GM21515 (cell line): ENCODE data around the gene EXOC6B.

Source experiments
- ATAC-seq: cut with Tn5 transposase; IDR thresholded peaks from one replicate; pipeline ENCODE4 v1.9.1; 2021; ENCODE audit not compliant: unreplicated experiment

EXOC6B gene

DNA sequence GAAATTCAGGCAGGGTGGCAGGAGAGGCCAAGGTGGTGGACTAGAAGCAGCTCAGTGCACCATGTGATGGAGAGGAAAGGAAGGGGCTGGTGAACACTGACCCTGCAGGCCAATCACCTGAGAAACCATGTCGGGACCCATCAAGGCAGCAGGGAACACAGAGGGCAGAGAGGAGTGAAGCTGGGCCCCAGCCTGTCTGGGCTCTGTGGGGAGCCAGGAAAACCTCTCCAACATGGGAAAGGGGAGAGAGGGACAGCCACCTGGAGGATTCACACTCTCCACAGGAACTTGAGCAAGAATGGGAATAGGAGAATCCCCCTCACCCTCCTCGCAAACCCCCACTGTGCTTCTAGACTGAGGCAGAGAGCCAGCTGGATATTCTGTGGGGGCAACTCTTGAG lies 592.6 kb downstream of the EXOC6B start:
- no peak for ATAC-seq

DNA sequence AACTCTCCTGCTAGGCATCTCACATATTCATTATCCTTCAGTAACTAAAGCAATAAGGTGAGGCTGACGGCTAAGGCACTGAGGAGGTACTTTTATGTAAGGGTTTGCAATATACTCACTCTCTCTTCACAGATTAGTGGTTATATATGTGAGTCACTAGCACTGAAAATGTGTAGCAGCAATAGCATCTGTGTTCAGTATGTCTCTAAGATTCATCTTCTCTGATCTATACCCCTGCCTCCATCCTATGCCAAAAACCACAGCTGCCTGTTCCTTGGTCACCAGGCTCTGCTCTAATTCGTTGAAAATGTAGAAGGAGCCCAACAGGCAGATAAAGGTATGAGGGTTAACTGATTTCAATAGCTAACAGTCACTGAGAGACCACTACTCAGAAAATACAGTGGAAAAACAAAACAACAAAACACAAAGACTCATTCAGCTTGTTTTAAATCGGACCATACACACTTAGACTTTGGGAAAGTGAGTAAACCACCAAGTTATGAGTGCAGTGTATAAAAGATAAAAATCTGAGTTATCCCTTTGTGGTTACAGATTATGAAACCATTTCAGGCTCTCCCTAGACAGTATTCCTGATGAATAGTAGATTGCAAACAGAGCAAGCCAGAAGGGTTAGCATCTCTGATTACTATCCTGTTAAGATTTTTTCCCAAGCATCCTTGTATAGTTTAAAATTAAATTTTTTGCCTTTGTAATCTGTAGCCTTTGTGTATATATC lies 602.8 kb downstream of the EXOC6B start:
- no peak for ATAC-seq

DNA sequence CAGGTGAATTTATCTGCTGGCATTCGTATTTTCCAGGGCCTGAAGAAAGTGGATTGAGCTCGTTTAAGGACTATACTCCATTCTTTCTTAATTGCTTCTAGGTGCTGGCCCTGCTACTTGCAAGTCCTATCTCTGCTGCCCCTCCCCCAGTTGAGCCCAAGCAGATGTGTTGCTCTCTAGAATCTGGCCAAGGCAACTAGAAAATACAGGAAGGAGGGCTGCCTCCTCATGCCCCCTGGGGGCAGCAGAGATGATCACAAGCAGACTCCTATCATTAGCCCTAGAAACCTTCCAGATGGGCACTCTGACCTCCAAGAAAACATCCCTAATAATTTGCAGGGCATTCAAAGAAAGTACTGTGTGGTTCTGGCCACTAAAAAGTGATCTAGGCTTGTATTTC lies 605.7 kb downstream of the EXOC6B start:
- ATAC-seq: no peak

DNA sequence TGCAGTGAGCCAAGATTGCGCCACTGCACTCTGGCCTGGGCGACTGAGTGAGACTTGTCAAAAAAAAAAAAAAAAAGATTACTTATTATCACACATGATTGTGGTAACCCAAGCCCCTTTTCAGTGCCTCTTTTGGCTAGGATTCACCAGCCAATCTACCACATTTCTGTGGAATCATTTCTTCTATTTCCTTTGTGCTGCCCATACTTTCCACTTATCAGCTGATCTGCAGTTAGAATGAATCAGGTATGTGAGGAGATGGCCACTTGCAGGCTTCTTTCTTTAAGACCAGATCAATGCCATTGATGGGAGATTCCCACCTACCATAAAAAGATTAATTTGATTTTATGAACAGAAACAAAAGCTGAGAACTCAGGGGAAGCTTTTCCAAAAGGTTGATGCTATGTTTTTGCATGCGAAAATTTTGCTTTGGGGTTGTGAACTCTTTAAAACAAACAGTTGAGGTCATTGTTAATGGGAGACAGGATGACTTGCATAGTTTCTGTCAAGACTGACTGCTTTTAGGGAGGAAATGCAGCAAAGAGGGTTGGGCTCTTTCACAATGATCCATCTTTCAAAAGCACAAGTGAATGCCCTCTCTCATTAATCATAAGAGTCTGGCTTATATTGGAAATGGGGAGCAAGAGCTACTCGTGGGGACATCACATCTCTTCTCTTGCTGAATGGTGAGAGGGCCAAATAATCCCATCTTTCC lies 611.2 kb downstream of the EXOC6B start:
- no peak for ATAC-seq

DNA sequence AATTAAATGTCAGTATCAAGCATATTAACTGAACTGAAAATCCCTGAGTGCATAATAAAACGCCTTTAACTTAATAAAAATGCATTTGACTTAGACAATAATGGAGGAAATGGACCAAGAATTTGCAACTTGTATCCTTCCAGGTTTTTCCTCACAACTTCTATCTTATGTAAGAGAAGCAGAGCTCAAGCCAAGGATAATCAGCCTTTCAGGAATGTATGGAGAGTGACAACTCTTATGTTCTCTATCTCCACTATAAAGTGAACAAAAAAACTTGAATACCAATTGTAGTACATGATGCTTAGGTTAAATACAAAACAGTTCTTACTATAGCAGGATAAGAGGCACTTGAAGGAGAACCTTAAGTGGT lies 613.4 kb downstream of the EXOC6B start:
- ATAC-seq: no peak

DNA sequence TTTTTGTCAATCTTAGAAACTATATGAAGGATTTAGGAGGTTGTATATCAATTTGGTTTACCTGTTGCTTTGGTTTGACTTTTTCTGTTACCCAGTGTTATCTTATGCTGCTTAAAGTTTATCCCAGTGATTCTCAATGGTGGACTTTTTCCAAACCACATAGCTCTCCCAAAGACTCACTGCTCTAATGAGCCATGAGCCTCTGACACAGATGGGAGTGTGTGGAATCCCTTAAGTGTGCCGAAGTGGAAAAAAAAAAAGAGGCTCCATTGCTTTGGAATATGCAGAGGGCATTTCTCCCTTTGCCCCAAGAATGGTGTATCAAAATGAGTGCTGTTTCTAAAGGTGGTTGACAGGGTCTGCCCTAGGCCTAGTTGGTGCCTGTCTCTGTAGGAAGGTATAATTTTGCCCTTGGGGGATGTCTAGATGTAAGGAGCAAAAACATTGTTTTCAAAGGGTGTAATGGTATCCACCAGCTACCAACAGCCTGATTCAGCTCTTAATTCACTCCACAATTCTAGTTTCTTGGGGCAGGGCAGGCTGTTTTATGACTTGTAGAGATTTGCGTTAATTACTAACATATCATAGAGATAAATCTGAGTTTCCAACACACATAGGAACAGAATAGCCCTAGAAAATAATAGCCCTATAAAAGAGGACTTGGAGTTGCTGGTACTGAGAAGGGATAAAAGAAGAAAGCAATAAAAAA lies 613.9 kb downstream of the EXOC6B start:
- no peak for ATAC-seq

DNA sequence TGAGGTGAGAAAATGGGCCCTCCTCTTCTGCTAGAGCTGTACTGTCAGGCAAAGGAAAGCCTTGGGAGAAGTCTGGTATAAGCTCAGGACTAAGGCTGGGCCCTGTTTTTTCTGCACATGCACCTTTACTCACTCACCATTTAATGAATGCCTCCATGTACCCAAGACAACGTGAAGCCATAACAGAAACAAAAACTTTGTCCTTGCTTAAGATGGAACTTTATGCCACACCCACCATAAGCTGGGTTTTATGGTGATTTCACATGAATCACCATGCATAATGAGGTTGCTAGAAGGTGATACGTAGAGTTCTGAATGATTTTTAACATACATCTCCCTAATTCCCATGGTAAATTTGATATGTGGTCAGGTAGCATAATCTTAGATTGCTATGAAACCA lies 614.5 kb downstream of the EXOC6B start:
- ATAC-seq: no peak

DNA sequence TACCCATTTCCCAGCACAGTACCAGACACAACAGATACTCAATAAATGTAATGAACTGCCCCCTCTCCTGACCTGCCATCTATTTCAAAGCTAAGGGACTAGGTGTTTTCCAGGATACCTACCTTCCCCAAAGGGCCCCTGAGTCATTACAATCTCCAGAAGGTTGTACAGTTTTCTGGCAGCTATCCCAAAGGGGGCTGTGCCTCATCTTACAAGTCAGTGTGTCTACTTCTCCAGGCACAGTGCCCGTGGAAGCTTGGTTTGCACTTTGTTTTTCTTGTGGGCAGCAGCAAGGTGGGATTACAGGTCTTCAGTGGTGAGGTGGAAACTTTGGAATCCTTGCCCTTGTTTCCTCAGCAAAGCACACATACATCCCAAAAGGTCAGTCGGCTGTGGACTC lies 615.4 kb downstream of the EXOC6B start:
- ATAC-seq: no peak

DNA sequence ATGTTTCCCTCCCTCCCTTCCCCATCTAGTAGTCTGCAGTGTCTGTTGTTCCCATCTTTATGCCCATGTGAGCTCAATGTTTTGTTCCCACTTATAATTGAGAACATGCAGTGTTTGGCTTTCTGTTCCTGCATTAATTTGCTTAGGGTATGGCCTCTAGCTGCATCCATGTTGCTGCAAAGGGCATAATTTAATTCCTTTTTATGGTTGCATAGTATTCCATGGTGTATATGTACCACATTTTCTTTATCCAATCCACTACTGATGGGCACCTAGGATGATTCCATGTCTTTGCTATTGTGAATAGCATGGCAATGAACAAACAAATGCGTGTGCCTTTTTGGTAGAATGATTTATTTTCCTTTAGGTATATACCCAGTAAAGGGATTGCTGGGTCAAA lies 617.6 kb downstream of the EXOC6B start:
- no peak for ATAC-seq

DNA sequence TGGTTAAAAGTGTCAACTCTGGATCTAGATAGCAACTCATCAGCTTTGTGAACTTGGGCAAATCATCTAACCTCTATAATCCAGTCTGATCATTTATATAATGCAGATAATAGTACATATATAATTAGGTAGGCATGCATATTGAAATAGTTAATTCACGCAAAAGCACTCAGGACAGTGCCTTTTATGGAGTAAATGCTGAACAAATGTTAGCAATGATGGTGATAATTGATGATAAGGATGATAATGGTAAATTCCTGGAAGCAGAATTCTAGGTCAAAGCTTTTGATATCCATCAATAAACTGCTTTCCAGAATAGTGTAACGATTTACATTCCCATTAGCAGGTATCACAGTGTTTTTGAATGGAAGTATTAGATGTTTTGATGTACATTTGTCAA lies 618.5 kb downstream of the EXOC6B start:
- ATAC-seq: no peak

DNA sequence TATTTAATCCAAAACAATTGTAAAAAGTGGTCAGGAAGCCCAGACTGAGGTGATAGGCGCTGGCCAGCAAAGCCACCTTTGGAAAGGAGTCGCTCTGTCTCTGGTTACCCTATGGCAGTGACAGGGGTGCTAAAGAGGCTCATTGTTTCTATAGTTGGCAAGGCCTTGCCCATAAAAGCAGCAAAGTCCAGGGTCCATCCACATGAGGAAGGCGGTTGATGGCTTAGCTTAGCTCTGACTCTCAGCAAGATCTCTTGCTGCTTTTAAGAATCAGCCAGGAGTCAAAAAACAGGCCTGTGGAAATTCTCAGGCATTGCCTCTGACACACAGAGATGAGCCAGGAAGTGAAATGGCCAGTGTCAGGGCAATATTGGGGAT lies 620.3 kb downstream of the EXOC6B start:
- no peak for ATAC-seq

DNA sequence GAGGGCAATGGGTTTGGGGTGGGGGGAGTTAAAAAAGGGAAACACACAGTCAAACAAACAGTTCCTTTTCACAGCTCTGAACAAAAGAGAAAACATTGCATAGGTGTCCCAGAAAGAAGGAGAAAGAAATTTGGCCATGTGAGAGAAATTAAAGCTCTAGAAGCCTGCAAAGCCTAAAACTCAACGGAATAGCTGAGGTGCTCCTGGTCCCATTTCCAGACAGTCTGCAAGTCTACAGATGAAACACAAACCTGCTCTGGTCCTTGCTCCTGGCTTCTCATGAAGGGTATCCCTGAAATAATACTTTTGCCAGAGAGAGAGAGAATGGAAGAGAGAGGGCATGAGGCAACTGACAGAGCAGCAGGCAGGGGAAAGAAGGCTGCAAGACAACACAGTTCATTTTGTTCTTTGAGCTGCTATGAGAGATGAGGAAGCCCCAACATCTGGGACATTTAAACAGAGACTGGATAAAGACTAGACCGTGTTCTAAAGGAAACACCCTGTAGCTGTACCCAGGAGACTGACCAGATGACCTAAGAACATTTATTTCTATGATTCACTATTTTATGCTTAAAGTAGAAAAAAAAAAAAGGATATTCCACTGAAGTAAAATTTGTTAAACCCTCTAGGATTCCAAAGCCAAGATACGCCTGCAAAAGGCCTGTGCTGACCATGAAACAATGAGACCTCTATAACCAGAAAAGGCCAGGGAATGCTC lies 620.9 kb downstream of the EXOC6B start:
- ATAC-seq: no peak

DNA sequence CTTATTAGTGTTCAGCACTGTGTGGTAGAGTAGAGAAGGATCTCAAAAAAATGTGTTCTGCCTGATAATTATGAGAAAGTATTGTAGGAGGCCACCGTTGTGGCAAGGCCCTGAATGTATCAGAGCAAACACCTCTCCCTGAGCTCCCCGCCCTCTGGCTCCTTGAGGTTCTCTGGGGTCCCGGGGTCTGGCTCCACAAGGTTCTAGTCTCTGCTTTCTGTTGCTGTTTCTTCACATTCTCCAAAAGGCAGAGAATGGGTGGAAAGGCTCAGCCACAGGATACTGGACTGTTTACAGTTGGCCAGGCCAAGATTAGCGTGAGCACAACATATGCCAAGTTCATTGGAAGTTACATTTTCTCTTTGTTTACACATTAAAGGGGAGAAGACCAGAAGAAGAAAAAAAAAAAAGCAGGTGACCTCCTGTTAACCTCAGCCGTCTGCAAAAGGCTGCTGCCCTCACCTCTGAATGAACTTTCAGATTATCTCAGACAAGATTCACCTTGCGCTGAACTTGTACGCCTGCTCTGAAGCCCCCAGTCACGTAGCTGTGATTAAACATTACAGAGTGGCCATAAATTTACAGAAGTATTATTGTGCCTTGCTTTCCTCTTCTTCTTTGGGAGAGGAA lies 621.6 kb downstream of the EXOC6B start:
- ATAC-seq: no peak

DNA sequence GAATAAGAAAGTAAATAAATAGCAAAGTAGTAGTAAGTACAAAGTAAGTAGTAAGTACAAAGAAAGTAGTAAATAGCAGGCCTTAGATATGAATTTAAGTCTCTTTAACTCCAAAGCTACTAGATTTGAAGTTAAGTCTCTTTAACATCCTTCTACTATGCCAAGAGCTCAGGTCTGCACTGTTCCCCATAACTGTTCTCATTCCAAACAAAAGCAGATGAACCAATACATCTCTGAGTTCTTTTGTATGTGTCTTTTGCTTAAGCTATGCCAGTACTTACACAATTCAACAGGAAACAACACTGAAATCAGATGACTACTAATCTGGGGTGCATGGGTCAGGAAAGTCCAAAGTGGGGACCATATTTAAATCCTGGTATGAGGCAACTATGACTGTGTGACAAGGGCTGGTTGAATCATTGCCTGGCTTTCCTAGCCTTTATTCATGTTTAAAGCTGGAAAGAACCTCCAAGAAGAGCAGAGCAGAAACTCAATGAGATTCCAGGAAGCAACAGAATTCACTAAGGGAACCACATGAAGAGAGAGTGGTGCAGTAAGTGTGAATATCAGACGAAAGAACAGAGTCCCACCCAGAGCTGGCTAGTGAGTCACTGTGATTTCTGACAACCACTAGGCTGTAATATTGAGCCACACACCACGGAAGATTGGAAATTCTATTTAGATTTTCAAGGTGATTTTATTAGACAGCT lies 627.1 kb downstream of the EXOC6B start:
- ATAC-seq: no peak

DNA sequence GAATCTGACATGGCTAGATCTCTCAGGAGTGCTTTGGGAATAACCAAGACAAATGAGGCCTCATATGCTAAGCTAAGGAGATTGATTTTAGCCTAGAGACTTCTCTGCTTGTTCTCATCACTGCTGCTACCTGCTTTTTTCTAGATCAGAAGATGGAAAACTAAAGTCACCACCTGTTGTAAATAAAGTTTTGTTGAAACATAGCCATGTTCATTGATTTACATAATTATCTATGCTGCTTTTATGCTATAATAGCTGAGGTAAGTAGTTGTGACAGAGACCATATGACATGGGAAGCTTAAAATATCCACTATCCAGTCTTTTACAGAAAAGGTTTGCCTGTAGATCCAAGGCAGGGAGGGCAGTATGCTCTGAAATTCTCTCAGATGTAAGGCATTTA lies 632.1 kb downstream of the EXOC6B start:
- ATAC-seq: no peak

DNA sequence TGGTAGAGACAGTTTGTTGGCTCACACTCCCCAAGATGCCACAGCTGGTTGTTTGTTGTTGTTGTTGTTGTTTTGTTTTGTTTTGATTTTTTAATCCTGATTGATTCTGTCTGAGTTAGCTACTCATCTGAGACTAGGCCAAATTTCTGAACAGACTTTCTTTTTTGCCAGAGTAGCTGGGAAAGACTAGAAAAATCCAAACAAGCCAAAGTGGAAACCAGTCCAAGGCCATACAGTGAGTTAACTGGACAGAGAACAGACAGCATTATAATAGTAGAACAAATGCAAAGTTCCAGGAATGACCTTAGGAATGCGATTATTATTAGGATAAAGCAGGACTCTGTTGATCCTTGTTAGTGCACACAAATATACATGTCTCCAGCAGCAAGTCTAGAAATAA lies 634.4 kb downstream of the EXOC6B start:
- ATAC-seq: no peak

DNA sequence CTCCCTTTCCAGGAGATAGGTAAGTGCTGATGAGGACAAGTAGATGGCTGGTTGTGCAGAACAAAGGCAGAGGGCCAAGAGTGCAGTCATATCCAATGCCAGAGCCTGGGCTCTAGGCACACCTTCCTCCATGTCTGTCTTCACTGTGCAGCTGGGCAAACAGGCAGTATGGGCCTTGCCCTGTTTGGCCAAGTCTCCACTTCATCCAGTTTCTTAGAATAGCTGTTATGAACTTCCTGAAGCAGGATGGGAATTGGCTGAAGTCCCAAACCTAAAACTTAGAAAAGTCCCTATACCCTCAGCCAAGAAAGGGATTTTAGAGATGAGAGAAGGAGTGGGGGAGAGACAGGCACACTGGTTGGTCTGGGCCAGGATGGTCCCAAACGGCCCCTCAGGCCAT lies 640.6 kb downstream of the EXOC6B start:
- no peak for ATAC-seq

DNA sequence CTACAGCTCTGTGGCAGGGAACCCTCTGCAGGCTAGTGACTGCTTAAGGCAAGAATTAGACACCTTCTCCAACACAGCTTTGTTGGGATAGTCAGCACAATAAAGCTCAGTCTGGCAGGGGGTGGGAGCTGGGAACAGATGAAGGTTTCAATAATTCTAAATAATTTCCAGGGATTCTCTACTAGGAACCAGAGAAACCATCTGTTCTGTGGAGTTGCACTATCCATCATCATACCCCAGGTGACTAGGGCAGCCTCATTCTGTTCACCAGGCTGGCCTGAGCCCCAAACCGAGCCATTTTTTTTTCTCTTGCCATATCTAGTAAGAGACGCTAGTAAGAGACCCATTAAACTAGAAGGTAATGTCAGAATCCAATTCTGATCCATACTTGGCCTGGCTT lies 642.4 kb downstream of the EXOC6B start:
- ATAC-seq: no peak

DNA sequence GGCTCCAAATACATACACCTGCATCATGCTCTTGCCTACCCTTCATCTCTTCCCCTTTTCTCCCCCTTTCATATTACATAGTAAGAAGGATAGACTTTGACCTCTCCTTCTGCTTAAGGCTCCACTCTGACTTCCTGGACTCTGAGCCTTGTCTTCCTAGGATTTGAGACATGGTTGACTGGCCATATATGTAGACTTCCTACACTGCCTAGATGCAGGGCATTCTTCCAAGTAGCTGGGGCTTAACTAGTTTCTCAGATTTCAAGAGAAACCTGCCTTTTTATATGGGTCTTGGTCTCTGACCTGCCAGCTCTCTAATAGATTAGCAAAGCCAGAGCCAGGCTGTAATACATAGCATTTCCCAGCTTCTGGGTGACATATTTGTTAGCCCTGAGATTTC lies 642.8 kb downstream of the EXOC6B start:
- ATAC-seq: no peak

DNA sequence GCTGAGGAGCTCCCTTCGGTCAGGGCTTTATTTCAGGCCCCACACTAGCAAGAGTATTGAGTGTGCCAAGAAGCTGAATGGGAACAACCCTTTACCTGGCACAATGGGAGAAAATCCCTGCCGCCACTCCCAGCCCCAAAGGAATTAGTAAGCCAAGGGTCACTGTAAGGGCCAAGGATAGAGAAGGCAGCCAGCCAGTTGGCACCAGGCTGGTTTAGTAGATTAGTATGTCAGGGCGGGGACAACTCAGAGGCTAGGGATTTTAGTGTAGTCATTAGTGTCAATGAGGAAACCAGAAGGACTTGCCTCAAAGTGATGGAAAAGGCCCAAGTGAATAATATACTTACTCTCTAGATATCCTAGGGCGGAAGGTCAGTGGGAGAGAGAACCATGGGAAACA lies 643.3 kb downstream of the EXOC6B start:
- ATAC-seq: no peak

DNA sequence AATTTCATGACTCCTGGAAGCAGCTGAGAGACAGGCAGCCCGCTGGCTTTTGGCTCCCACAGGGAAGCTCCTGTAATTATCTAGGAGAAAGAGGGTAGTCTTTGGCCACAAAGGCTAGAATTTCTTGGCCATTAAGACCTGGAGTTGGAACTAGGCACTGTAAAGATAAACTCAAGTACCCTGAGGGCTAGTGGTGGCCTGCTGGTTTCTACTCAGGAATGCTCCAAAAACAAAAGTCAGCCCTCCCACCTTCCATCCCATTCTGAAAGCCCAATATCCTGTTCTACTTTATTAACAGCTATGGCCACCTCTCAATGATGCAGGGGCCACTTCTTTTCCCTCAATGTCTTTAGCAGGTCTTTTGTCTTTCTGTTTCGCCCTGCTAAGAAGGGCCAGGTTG lies 644.2 kb downstream of the EXOC6B start:
- no peak for ATAC-seq
